Suppressor macrophage treated with lipopolysaccharide for 1 hour (primary cell): ENCODE results near the gene TRIM32.
"Not testable (repeated sequence)": the region's sequence is repeated elsewhere in the genome, so short reads cannot be mapped to it uniquely, and the experiment has no call there.

Experiments used
- DNase-seq, 3 donors: peaks; one replicate each; pipeline ENCODE4 v3.0.0-alpha.2; 2020 to 2022

Gene TRIM32

DNA sequence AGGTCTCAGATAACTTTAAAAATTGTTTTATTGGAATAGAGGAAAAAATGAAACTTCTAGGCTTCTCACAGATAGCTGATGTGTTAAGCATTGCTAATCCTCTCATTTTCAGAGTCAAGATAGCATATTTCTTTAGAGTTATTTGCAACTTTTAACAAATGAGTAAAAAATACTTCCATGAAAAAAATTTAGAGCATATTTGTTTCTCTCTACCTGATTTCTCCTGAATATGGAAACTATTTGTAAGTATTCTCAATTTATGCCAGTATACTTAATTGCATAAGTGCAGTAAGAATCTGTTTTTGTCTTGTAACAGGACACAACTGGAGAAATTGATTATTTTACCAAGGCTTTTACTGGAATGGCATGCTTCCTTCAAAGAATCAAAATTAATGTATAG lies 3.6 kb upstream of the TRIM32 start:
- no peak for DNase-seq

DNA sequence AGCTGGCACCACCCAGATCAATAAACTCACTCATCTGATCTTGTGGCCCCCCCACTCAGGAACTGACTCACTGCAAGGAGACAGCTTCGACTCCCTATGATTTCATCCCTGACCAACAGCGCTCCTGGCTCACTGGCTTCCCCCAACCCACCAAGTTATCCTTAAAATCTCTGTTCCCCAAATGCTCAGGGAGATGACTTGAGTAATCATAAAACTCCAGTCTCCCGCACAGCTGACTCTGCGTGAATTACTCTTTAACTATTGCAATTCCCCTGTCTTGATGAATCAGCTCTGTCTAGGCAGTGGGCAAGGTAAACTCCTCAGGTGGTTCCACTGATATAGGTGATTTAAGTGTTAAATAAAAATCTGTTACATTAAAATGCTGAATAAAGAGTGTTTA lies 1.9 kb upstream of the TRIM32 start:
- DNase-seq: no peak

- DNase-seq: no peak
Measured at GRCh38 chr9:116686135-116686534, 970 bp upstream of the TRIM32 start.

DNA sequence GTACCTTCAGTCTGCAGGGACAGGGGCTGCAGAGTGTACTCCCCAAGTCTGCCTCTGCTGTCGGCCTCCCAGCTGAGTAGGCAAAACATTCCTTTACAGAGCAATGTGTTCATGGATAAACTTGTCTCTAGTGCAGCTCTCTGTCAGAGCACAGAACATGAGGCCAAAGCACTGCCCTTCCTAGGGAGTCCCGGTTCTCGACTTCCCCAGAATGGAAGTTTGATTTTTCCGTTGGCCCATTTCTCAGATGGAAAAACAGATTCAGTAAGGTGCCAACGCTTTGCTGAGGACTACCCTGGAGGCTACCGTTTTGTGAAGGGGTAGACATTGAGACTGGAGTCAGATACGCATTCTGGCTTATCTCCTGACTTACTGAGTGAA lies 422 bp upstream of the TRIM32 start:
- no peak for DNase-seq

DNA sequence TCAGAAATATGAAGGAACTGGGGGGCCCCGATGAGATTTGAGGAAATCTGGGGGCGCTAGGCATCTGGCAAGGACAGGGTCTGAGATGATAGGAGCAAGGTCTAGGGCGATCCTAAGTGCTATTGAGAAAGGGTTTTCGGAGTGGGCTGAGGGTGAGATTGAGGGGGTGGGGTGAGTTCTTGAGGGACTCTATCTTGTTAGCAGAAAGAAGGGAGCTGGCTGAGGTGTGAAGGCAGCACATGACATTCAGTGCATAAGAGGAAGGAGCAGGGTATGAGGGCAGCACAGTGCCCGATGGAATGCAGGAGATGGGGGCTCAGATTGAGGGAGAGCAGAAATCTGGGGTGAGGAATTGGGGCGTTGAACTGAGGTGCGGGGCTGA lies 640 bp downstream of the TRIM32 start:
- DNase-seq: peak in 1 of 3 donors; percentile 6

DNA sequence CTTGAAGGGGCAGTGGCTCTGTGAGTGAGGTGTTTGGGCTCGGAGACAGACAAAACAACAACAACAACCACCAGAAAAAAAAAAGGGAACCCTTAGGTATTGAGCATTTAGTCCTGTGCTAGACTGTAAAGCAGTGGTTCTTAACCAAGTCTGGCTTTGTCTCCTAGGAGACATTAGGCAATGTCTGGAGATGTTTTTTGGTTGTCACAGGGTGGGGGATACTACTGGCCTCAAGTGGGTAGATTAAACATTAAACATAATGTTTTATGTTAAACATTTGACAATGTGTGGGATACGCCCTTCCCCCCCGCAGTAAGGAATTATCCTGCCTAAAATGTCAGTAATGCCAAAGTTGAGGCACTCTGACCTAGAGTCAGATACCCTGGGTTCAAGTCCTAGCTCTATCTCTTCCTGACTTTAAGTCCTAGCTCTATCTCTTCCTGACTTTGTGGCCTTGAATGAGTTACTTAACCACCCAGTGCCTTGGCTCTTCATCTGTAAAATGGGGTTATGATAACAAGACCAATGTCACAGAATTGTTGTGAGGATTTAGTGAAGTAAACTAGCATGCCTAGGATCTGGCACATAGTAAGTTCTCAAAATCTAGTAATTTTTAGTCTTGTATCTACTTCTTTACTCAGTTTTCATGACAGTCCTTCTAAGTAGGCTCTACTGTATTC lies 1.8 kb downstream of the TRIM32 start:
- DNase-seq: no peak

- DNase-seq: no peak
Measured at GRCh38 chr9:116689486-116690032, 2.5 kb downstream of the TRIM32 start.

- DNase-seq: not testable (repeated sequence)
Measured at GRCh38 chr9:116690805-116691204, 3.7 kb downstream of the TRIM32 start.

- no peak for DNase-seq
Measured at GRCh38 chr9:116691607-116692006, 4.5 kb downstream of the TRIM32 start.

GRCh38 chr9:116692616-116693015 lies 5.5 kb downstream of the TRIM32 start:
- DNase-seq: peak; percentile 15 to 39 (median 22)

GRCh38 chr9:116693233-116693731 lies 6.2 kb downstream of the TRIM32 start:
- DNase-seq: no peak

GRCh38 chr9:116694785-116695291 lies 7.7 kb downstream of the TRIM32 start:
- DNase-seq: no peak

GRCh38 chr9:116695438-116695837 lies 8.3 kb downstream of the TRIM32 start:
- peak; percentile 18 to 27 (median 26) for DNase-seq

DNA sequence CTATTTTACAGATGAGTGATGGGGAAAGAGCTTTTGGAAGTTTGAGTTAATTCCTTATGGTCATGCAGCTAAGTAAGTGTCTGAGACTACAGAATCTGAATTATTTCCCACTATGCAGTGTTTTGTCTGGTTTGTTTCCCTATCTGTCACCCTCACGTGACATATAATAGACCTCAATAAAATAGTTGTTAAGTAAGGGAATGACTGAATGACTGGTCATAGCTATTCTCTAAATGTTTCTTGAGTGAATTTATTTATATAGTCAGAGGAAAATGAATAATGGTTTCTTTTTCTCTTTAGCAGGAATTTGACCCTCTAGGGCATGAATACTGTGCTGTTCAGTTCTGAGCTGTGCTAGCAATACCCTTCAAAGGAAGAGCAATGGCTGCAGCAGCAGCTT lies 10.3 kb downstream of the TRIM32 start:
- DNase-seq: no peak

GRCh38 chr9:116697887-116698286 lies 10.8 kb downstream of the TRIM32 start:
- no peak for DNase-seq

DNA sequence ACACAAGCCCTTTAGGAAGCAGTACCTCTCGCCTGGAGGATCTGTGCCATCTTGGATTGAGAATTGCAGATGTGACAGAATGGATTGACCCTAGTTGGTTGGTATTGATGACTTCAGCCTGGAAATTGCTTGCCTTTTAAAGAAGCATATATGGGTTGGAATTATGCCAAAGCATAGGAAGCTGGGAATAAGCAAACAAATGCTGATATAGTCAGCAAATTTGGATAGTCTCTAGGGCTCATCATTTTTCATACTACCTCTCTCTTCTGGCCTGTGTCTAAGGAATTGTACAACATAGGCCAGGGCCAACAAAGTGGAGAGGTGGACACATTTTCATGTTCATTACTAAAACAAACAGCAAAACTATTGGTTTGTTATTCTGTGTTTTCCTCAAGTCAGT lies 13.2 kb downstream of the TRIM32 start:
- no peak for DNase-seq

- no peak for DNase-seq
Measured at GRCh38 chr9:116700882-116701865, 14.1 kb downstream of the TRIM32 start.

DNA sequence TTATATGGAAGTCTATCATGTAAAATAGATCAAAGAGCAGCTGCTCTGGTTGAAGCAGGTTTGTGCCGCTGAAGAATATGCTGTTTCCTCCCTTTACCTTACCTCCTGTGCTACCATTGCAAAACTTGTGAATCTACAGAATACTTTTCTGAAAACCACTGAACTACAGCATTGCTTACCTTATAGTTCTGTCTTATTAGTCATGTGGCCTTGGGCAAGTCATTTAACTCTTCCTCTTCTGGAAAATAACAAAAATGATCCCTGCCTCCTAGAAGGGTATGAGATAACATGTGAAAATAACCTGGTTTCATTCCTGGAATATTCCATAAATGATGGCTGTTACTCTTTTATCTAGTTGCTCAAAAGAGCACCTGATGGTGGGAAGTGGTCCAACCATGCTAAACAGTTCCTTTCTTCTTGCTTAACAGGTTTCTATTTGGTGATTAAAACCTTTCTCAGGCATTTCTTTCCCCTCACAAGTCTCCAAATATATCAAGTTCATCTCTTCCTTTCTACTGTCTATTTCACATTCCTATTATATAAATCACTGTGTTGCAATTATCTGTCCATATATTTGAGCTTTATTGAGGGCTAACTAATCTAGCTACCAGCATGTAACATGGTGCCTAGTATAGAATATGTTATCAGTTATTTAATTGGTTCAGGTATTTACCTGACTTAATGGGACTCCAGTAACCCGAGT lies 15.0 kb downstream of the TRIM32 start:
- no peak for DNase-seq

DNA sequence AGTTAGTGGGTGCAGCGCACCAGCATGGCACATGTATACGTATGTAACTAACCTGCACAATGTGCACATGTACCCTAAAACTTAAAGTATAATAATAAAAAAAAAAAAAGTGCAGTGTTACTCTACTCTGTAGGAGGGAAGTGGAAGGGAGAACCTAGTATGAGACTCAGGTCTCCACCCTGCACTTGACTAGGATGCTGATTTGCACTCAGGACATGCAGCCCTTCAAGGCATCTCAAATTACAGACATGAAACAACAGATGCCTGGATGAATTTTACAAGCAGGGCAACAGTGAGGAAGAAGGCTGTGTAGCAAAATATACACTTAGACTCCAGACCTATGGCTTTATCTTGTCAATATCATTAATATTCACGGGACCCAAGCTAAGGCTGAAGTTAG lies 16.5 kb downstream of the TRIM32 start:
- no peak for DNase-seq

GRCh38 chr9:116704470-116704869 lies 17.4 kb downstream of the TRIM32 start:
- no peak for DNase-seq

DNA sequence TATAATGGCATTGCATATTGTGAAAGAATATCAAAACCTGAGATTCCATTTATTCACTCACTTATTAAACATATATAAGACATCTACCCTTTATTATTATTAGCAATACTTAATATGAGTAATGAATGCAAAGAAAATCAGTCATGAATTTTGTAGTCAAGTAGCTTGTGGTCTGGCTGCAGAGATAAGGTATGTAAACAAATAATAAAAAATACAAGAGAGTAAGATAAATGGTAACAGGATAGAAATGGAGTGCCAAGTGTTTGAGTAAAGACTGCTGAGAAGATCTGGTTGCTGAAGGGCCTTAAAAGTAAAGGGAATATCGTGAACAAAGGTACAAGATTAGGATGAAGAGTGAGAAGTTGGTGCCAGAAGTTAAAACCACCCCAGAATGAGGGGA lies 18.4 kb downstream of the TRIM32 start:
- no peak for DNase-seq
